Neuronal stem cell (in vitro differentiated cells): ENCODE results near the gene VPS39.

Source experiments
- DNase-seq: peaks from one replicate; pipeline ENCODE4 v3.0.0-alpha.2; 2013; ENCODE audit warnings: low spot score
- H2AFZ ChIP-seq: one replicate; pipeline ENCODE4 v1.6.1; 2013; ENCODE audit warnings: mild to moderate bottlenecking, low read length, inconsistent platforms
- H2AK5ac ChIP-seq: 2 replicates; pipeline ENCODE4 v1.6.1; 2013; ENCODE audit warnings: low read depth, mild to moderate bottlenecking, inconsistent platforms, low read length, moderate library complexity, mixed read lengths
- H2BK120ac ChIP-seq: 2 replicates; pipeline ENCODE4 v1.6.1; 2013; ENCODE audit warnings: low read depth, mild to moderate bottlenecking, inconsistent platforms, low read length, moderate library complexity, mixed read lengths
- H2BK12ac ChIP-seq: one replicate; pipeline ENCODE4 v1.6.1; 2013; ENCODE audit warnings: low read length, inconsistent platforms
- H2BK15ac ChIP-seq: 2 replicates; pipeline ENCODE4 v1.6.1; 2013; ENCODE audit warnings: mild to moderate bottlenecking, low read length, inconsistent platforms, mixed read lengths
- H2BK5ac ChIP-seq: one replicate; pipeline ENCODE4 v1.6.1; 2013; ENCODE audit warnings: inconsistent platforms, mild to moderate bottlenecking, low read length, moderate library complexity
- H3K14ac ChIP-seq: one replicate; pipeline ENCODE4 v1.6.1; 2013; ENCODE audit warnings: low read length, inconsistent platforms
- H3K18ac ChIP-seq: 2 replicates; pipeline ENCODE4 v1.6.1; 2013; ENCODE audit warnings: low read length, inconsistent platforms
- H3K23ac ChIP-seq: 2 replicates; pipeline ENCODE4 v1.6.1; 2013; ENCODE audit warnings: low read depth, mild to moderate bottlenecking, mixed read lengths, low read length, inconsistent platforms; ENCODE audit not compliant: poor library complexity
- H3K27ac ChIP-seq: replicated peaks from 3 replicates; pipeline ENCODE4 v1.5.1; 2013; ENCODE audit warnings: low read length, inconsistent platforms
- H3K27me3 ChIP-seq, 3 experiments: 2 replicates each; pipeline ENCODE4 v1.6.1; 2013; ENCODE audit warnings: low read length in 3 of 3, mild to moderate bottlenecking in 2 of 3, inconsistent platforms in 1 of 3, low read depth in 1 of 3, mixed read lengths in 1 of 3, moderate library complexity in 1 of 3; ENCODE audit not compliant: control insufficient read depth in 3 of 3, insufficient read depth in 3 of 3
- H3K36me3 ChIP-seq, 2 donors: replicated peaks in 1 of 2; 2 replicates each; pipeline ENCODE4 v1.6.1; 2013; ENCODE audit warnings: low read length in 2 of 2; ENCODE audit not compliant: control insufficient read depth in 2 of 2, insufficient read depth in 2 of 2
- H3K4ac ChIP-seq: 2 replicates; pipeline ENCODE4 v1.6.1; 2013; ENCODE audit warnings: inconsistent platforms, mild to moderate bottlenecking, low read length, moderate library complexity
- H3K4me1 ChIP-seq, 2 donors: 1 replicate in 1 of 2; 2 replicates in 1 of 2; pipeline ENCODE4 v1.6.1; 2013; ENCODE audit warnings: low read length in 2 of 2, low read depth in 1 of 2; ENCODE audit not compliant: control insufficient read depth in 2 of 2, insufficient read depth in 1 of 2
- H3K4me2 ChIP-seq: one replicate; pipeline ENCODE4 v1.6.1; 2013; ENCODE audit warnings: mild to moderate bottlenecking, low read length, inconsistent platforms; ENCODE audit not compliant: insufficient read depth, poor library complexity, severe bottlenecking
- H3K4me3 ChIP-seq, 2 donors: 2 replicates each; pipeline ENCODE4 v1.5.1; 2013; ENCODE audit warnings: low read length in 2 of 2, mild to moderate bottlenecking in 2 of 2, inconsistent platforms in 1 of 2, moderate library complexity in 1 of 2
- H3K79me1 ChIP-seq: one replicate; pipeline ENCODE4 v1.6.1; 2013; ENCODE audit warnings: low read depth, mild to moderate bottlenecking, inconsistent platforms, low read length, moderate library complexity
- H3K9ac ChIP-seq: one replicate; pipeline ENCODE4 v1.6.1; 2013; ENCODE audit warnings: mild to moderate bottlenecking, low read depth, low read length, inconsistent platforms; ENCODE audit not compliant: poor library complexity
- H3K9me3 ChIP-seq, 2 donors: replicated peaks in 1 of 2; 2 replicates each; pipeline versions ENCODE3 to v1.6.1; 2013; ENCODE audit warnings: low read length in 2 of 2, mild to moderate bottlenecking in 2 of 2, inconsistent platforms in 1 of 2, low read depth in 1 of 2, mixed read lengths in 1 of 2, moderate library complexity in 1 of 2; ENCODE audit not compliant: control insufficient read depth in 2 of 2, insufficient read depth in 1 of 2
- H4K8ac ChIP-seq: one replicate; pipeline ENCODE4 v1.6.1; 2013; ENCODE audit warnings: low read depth, mild to moderate bottlenecking, inconsistent platforms, low read length, moderate library complexity
- H4K91ac ChIP-seq: one replicate; pipeline ENCODE4 v1.6.1; 2013; ENCODE audit warnings: low read length, low read depth, mild to moderate bottlenecking, inconsistent platforms; ENCODE audit not compliant: poor library complexity
- WGBS, 2 donors: extraction: QIAGEN DNeasy Blood & Tissue Kit; methylation state at CpG; one replicate each; pipeline ENCODE4 v1.1.7; 2013; ENCODE audit warnings: missing lambda C conversion rate in 2 of 2, mixed read lengths in 1 of 2; ENCODE audit not compliant: insufficient read length in 2 of 2, insufficient replicate concordance in 1 of 2; ENCODE audit errors: extremely low coverage in 2 of 2; 5-methylcytosine and 5-hydroxymethylcytosine counted together

The VPS39 gene

DNA sequence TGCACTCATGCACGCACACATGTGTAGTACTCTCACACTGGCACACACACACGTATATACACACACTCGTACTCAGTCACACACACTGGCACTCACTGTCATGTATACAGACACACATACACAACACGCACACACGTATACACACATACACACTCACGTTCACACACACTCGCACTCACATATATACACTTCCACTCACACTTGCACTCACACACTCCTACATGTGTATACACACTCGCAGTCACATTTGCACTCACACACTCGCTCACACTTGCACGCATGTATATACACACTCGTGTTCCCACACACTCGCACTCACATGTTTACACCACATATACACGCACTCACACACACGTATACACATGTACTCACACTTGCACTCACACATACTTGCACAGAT lies 53.1 kb downstream of the VPS39 start:
- no peaks in the 10 kb centered on the region for H3K9me3 ChIP-seq
- H3K79me1 ChIP-seq: no peaks in the 10 kb centered on the region
- H3K9ac ChIP-seq: no peak overlapping the region
- DNase-seq: no peak
- H3K18ac ChIP-seq: no peak overlapping the region
- H3K36me3 ChIP-seq: peaks cover 9 to 18% of the 10 kb centered on the region in 2 donors
- H3K14ac ChIP-seq: no peak overlapping the region
- no peak overlapping the region for H2BK5ac ChIP-seq
- no peaks in the 10 kb centered on the region for H3K27me3 ChIP-seq
- no peak overlapping the region for H3K4ac ChIP-seq
- 100% methylated on average over 4 of the region's 14 CpGs for WGBS, 2 donors
- peak overlapping the region; percentile 13 for H3K23ac ChIP-seq
- no peak overlapping the region for H2AK5ac ChIP-seq
- no peak overlapping the region for H2BK120ac ChIP-seq
- no peak overlapping the region for H2BK15ac ChIP-seq
- H2AFZ ChIP-seq: no peak overlapping the region
- peak overlapping the region in 1 of 2 donors; percentile 31 for H3K4me3 ChIP-seq
- no peaks in the 10 kb centered on the region for H3K4me1 ChIP-seq
- H2BK12ac ChIP-seq: peak overlapping the region; percentile 17
- H4K8ac ChIP-seq: no peak overlapping the region
- H4K91ac ChIP-seq: no peak overlapping the region
- H3K27ac ChIP-seq: no peak overlapping the region
- H3K4me2 ChIP-seq: no peak overlapping the region

DNA sequence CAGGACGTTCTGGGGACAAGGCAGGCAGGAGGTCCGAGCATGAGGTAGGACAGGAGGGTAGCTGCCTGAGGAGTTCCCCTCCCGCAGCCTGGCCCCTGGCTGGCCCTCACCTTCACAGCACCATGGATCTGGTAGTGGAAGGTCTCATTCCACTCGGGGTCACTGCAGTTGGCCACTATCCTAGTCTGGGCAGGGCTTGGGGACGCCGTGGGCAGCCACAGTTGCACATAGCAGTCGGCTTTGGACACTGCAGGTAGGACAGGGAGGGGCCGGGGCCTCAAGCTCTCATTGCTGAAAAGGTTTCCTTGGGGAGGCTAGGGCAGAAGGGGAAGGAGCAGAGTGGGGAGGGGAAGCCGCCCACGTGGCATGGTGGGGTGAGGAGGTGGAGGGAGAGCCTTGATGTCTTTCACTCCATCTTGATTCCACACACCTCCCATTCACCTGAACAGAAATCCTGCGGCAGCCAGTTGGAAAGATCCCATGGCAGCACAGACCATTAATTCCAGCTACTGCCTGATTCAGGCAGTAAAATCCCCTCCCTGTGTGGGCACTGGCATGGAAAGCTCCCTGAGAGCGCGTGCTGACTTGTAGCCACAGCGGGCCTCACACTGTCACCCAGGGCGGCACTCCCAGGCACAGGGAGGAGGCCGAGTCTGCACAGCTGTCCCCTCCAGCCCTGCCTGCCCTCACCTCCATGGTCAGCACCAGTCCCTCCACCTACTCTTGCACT lies 53.7 kb downstream of the VPS39 start:
- Histone ChIP-seq H2BK12ac (peak overlapping the region; percentile 17), H2AK5ac (peak overlapping the region; percentile 35), H3K18ac (peak overlapping the region; percentile 7), H2BK15ac (no peak overlapping the region), H2BK120ac (no peak overlapping the region), H3K27ac (no peak overlapping the region), H3K27me3 (no peaks in the 10 kb centered on the region), H3K23ac (peak overlapping the region; percentile 13), H3K4ac (no peak overlapping the region), H3K4me2 (no peak overlapping the region), H2BK5ac (no peak overlapping the region), H2AFZ (no peak overlapping the region), H3K4me1 (no peaks in the 10 kb centered on the region), H3K36me3 (peaks cover 4 to 12% of the 10 kb centered on the region in 2 donors), H3K4me3 (peak overlapping the region in 1 of 2 donors; percentile 33), H3K79me1 (no peaks in the 10 kb centered on the region), H4K8ac (no peak overlapping the region), H3K9ac (peak overlapping the region; percentile 38), H4K91ac (no peak overlapping the region), H3K14ac (no peak overlapping the region), H3K9me3 (no peaks in the 10 kb centered on the region)
- no CpG with 5 or more reads among the region's 16 CpGs for WGBS, 2 donors
- no peak for DNase-seq

DNA sequence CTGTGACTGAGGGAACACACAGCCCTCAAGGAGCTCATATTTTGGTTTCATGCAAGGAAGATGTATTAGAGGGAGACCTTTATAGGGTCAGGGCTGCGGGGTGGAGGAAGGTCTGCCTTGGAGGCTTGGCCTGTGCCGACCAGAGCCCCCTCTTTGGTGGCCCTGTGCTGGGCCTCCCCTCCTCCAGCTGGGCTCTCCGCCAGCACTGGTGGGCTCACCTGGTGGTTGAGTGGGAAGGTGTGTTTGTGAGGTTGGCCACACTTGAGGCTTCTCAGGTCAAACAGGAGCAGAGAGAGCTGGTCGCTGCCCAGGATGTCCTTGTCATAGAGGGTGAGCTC lies 54.3 kb downstream of the VPS39 start:
- Histone ChIP-seq H2AFZ (no peak overlapping the region), H3K9me3 (no peaks in the 10 kb centered on the region), H2AK5ac (no peak overlapping the region), H3K4ac (no peak overlapping the region), H3K36me3 (peaks cover 0 to 7% of the 10 kb centered on the region in 2 donors), H2BK120ac (no peak overlapping the region), H3K18ac (no peak overlapping the region), H2BK15ac (no peak overlapping the region), H3K27ac (no peak overlapping the region), H4K91ac (no peak overlapping the region), H3K4me1 (no peaks in the 10 kb centered on the region), H3K14ac (no peak overlapping the region), H3K23ac (no peak overlapping the region), H2BK12ac (no peak overlapping the region), H3K4me3 (peak overlapping the region in 1 of 2 donors; percentile 33), H3K79me1 (no peaks in the 10 kb centered on the region), H3K27me3 (peaks cover 0 to 4% (median 0%) of the 10 kb centered on the region in 3 experiments), H4K8ac (no peak overlapping the region), H3K9ac (no peak overlapping the region), H3K4me2 (no peak overlapping the region), H2BK5ac (no peak overlapping the region)
- no CpG with 5 or more reads among the region's 4 CpGs for WGBS, 2 donors
- DNase-seq: no peak

DNA sequence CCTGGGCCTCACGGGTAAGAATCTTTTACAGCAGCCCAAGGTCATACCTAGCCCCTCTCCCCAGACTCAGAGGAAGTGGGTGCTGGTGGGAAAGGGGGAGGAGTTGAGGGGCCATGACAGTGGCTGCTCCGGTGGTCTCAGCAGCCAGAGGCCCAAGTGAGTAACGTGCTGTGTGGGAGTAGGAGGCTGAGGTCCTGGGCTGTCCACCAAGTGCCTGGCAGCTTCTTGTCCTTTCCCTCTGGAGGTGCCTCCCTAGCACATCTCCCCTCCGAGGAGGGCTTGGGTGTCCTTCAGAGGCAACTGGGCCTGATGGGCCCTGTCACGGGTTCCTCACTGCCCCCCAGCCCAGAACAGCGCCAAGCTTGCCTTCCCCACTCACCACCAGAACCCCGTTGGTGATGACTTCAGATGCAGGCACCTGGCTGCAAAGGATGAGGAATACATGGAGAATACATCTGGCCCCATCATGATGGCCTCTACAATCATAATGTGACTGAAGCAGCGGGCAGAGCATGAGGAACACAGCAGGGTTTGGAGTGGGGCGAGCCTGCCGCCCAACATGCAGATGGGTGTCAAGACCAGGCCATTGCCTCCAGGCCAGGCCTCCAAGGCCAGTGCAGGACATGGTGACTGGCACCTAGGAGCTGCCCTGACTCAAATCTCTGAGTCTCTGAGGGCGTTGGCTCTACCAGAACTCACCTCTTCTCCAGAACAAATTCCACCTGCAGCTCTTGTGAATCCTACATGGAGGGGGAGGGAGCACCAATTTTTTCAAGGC lies 55.0 kb downstream of the VPS39 start:
- Histone ChIP-seq H3K4ac (no peak overlapping the region), H2BK120ac (no peak overlapping the region), H3K4me1 (no peaks in the 10 kb centered on the region), H2BK12ac (no peak overlapping the region), H4K8ac (no peak overlapping the region), H3K4me3 (no peak overlapping the region), H3K14ac (peak overlapping the region; percentile 43), H3K36me3 (no peaks in the 10 kb centered on the region), H3K9ac (no peak overlapping the region), H3K23ac (no peak overlapping the region), H3K27me3 (peaks cover 0 to 8% (median 0%) of the 10 kb centered on the region in 3 experiments), H3K79me1 (no peaks in the 10 kb centered on the region), H3K18ac (peak overlapping the region; percentile 61), H3K4me2 (no peak overlapping the region), H3K9me3 (no peaks in the 10 kb centered on the region), H3K27ac (no peak overlapping the region), H2AK5ac (no peak overlapping the region), H2AFZ (peak overlapping the region; percentile 67), H2BK5ac (no peak overlapping the region), H4K91ac (no peak overlapping the region), H2BK15ac (no peak overlapping the region)
- no CpG with 5 or more reads among the region's 11 CpGs for WGBS, 2 donors
- no peak for DNase-seq
